NCI-H1417 (cell line): ENCODE results near the gene KRTAP4-11.
"Not testable (repeated sequence)": the region's sequence is repeated elsewhere in the genome, so short reads cannot be mapped to it uniquely, and the experiment has no call there.

Experiments used
- DNase-seq, 3 experiments: peaks; one replicate each; lab custom pipeline; 2025; lab: John Stamatoyannopoulos, UW

KRTAP4-11 gene

DNA sequence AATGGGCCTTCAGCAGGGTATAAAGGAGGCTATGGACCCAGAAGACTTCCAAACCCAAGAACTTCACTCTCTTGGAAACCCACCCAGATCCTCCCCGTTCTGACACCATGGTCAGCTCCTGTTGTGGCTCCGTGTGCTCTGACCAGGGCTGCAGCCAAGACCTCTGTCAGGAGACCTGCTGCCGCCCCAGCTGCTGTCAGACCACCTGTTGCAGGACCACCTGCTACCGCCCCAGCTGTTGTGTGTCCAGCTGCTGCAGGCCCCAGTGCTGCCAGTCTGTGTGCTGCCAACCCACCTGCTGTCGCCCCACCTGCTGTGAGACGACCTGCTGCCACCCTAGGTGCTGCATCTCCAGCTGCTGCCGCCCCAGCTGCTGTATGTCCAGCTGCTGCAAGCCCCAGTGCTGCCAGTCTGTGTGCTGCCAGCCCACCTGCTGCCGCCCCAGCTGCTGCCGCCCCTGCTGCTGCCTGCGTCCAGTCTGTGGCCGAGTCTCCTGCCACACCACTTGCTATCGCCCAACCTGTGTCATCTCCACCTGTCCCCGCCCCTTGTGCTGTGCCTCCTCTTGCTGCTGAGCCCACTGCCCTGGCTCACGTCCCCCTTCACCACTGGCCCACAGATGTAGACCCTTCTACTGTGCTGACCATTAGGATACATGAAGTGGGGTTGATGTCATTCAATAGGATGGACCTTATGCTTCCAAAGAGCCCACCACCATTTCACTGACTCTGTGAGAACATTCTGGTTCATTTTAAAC, 33.9 kb downstream of the KRTAP4-11 start, which contains the start of gene KRTAP4-7:
TSS of gene KRTAP4-7 (plus strand) at position 51 of the 757 bp plus-strand sequence. CDS start at position 108, 57 bp downstream.
- not testable (repeated sequence) for DNase-seq

DNA sequence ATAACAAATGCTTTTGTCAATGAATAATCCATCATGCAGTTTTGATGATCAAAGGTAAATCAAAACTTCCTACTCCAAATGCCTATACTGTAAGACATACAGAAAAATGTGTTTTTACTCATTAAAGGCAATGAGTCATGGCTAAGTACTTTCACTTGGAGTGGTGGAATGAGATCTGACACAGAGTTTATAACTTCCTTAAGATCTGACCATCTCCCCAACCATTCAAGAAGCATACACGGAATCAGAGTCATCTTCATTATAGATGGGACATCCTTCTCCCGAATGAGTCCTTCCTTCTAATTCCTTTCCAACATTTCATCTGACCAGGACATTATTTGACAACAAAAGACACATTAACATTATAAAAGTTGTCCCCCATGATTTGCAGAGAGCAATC, 34.7 kb downstream of the KRTAP4-11 start:
- not testable (repeated sequence) for DNase-seq

DNA sequence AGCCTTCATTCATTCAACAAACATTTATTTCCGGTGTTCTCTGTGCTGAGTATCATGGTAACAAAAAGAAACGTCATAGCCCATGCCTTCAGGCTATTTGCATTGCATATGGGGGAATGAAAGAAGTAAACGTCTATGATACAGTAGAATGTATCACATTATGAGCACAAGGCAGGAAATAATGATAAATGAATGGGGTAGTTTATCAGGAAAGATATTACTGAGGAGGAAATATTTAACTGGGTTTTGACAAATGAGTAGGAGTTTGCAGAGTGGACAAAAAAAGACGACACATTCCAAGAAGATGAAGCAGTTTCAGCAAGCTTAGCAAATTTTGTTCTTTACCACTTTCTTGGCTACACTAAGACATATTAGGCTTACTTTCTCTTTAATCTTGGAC, 35.5 kb downstream of the KRTAP4-11 start:
- DNase-seq, result peak in 1 of 3 experiments; percentile 12

DNA sequence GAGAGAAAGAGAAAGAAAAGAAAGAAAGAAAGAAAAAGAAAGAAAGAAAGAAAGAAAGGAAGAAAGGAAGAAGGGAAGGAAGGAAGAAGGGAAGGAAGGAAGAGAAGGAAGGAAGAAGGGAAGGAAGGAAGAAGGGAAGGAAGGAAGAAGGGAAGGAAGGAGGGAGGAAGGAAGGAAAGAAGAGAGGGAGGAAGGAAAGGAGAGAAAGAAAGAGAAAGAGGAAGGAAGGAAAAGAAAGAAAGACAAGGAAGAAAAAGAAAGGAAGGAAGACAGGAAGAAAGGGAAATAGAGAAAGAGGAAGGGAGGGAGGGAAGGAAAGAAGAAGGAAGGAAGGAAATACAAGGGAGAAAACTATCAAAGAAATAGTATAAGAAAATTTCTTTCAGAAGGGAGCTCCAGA, 41.4 kb downstream of the KRTAP4-11 start:
- DNase-seq, result no peak

DNA sequence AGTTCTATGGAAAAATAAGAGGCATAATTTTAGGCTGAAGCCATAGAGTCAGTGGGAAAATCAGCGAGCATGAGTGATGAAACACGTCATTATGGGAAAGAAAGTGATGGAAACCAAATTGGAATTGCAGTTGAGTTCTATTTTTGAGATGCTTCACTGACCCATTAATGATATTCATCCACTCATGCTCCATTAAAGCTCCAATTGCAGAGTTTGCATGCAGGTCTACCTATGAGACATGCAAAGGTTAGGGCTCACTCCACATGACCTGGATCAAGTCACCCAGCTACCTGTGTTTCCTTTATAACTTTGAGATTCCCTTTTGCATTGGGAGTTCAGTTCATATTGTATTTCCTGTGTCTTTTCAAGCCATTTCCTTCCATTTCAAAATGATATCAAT, 44.5 kb downstream of the KRTAP4-11 start:
- no peak for DNase-seq

DNA sequence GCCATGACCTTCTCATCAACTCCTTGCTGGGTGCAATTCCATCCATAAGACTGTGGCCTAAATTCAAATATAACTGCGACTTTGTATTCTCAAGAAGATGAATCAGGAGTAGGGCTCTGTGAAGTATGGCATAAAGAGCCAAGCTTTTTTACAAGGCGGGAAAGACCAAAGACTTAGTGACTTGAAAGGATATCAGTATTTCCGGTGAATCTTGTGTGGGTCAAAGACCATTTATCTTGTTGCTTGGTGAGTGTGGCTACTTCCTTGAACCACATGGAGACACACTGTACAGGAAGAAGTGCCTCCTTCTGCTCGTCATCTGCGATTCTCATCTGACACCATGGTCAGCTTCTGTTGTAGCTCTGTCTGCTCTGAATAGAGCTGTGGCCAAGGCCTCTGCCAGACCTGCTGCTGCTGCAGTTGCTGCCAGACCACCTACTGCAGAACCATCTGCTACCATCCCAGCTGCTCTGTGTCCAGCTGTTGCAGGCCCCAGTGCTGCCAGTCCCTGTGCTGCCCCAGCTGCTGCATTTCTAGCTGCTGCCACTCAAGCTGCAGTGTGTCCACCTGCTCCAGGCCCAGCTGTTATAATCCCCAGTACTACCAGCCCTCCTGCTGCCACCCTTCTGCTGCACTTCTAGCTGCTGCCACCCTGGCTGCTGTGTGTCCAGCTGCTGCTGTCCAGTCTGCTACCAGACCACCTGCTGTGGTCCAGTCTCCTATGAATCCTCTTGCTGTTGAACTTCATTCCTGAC, 46.4 kb downstream of the KRTAP4-11 start:
- DNase-seq, result peak in 1 of 3 experiments; percentile 24

DNA sequence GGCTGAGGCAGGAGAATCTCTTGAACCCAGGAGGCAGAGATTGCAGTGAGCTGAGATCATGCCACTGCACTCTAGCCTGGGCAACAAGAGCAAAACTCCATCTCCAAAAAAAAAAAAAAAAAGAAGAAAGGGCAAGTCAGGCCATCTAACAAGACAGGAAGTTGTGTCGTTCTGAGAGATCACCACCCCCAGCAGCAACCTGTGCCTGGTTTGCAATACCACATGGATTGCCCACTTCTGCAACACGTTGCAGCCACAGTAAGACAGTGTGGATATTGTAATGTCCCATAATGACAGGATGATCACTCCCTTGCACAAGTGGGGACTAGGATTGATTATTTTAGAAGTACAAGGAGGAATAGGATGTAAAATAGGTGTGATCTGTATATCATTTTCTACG, 49.1 kb downstream of the KRTAP4-11 start:
- no peak for DNase-seq

DNA sequence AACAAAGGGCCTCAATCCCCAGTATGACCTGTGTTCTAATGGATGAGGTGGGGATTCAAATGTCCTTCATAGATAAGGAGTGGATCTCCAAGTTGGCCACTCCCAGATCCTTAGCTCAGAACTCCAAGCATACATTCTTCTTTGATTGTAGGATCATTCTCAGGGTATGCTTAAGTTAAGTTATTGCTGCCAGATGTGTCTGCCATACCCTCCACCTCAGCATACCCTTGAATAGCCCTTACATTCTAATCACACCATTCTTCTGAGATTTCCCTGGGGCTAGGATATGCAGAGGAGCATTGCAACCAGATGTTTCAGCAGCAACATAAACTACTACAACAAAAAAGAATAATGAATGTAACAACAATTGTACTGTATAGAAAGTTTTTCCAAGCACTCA, 50.9 kb downstream of the KRTAP4-11 start:
- no peak for DNase-seq
